IMR-90 (cell line): ENCODE measurements around the gene S100A6. TPM values are rescaled to one million over a fixed set of nuclear protein-coding genes. Genes with fewer than 3 reads are reported as not detected.

Source experiments
- ATAC-seq: fragments of 200-7000 bp; cut with Tn5 transposase; 2 replicates; pipeline ENCODE4 v1.9.1; 2020; ENCODE audit warnings: low read depth, mild to moderate bottlenecking, moderate library complexity
- BruUV-seq: library from RNA; stranded (reverse); fragments of 400-500 nt; replicated peaks from 2 replicates; lab custom pipeline; 2021; lab: Mats Ljungman, UMichigan
- CTCF ChIA-PET: fragments of 300-600 bp; formaldehyde crosslinking; extraction: SDS; loops from one replicate; lab custom pipeline; 2021; ENCODE audit warnings: antibody characterized with exemption; lab: Yijun Ruan, JAX
- POLR2A ChIA-PET: fragments of 300-600 bp; sonication (Branson Sonifier 250); formaldehyde crosslinking; loops from one replicate; lab custom pipeline; 2022; ENCODE audit warnings: antibody characterized with exemption; ENCODE audit not compliant: unreplicated experiment; lab: Charles Lee
- DNase-seq: peaks from one replicate; pipeline ENCODE4 v3.0.0; 2013
- H2AFZ ChIP-seq: replicated peaks from 2 replicates; pipeline ENCODE3; 2013; ENCODE audit warnings: low read length, mild to moderate bottlenecking; ENCODE audit not compliant: poor library complexity
- H2AK5ac ChIP-seq: 2 replicates; pipeline ENCODE4 v1.6.1; 2013; ENCODE audit warnings: low read depth, low read length, inconsistent platforms
- H2AK9ac ChIP-seq: replicated peaks from 2 replicates; pipeline ENCODE3; 2013; ENCODE audit warnings: mild to moderate bottlenecking, low read depth, low read length, moderate library complexity; ENCODE audit not compliant: poor library complexity
- H2BK120ac ChIP-seq: 2 replicates; pipeline ENCODE4 v1.6.1; 2013; ENCODE audit warnings: low read depth, low read length, inconsistent platforms
- H2BK15ac ChIP-seq: 3 replicates; pipeline ENCODE4 v1.6.1; 2013; ENCODE audit warnings: low read depth, low read length, inconsistent platforms
- H2BK20ac ChIP-seq: 2 replicates; pipeline ENCODE4 v1.6.1; 2013; ENCODE audit warnings: low read depth, mild to moderate bottlenecking, inconsistent platforms, low read length, moderate library complexity
- H2BK5ac ChIP-seq: 2 replicates; pipeline ENCODE4 v1.6.1; 2013; ENCODE audit warnings: mild to moderate bottlenecking, low read depth, low read length, inconsistent platforms; ENCODE audit not compliant: poor library complexity, severe bottlenecking
- H3K14ac ChIP-seq: replicated peaks from 2 replicates; pipeline ENCODE4 v1.6.1; 2013; ENCODE audit warnings: low read depth, low read length, inconsistent platforms
- H3K18ac ChIP-seq: 2 replicates; pipeline ENCODE4 v1.6.1; 2013; ENCODE audit warnings: low read depth, low read length, control low read depth
- H3K23ac ChIP-seq: 2 replicates; pipeline ENCODE4 v1.6.1; 2013; ENCODE audit warnings: low read depth, low read length, inconsistent platforms
- H3K27ac ChIP-seq: 2 replicates; pipeline ENCODE4 v1.5.1; 2013; ENCODE audit warnings: mild to moderate bottlenecking, control low read depth, low read length; ENCODE audit not compliant: insufficient read depth
- H3K27me3 ChIP-seq: 2 replicates; pipeline ENCODE4 v1.6.1; 2013; ENCODE audit warnings: low read length; ENCODE audit not compliant: control insufficient read depth, insufficient read depth
- H3K36me3 ChIP-seq: 2 replicates; pipeline ENCODE4 v1.6.1; 2013; ENCODE audit warnings: low read length, mixed read lengths; ENCODE audit not compliant: control insufficient read depth, insufficient read depth
- H3K4ac ChIP-seq: 2 replicates; pipeline ENCODE4 v1.6.1; 2013; ENCODE audit warnings: low read depth, low read length, inconsistent platforms
- H3K4me1 ChIP-seq: 2 replicates; pipeline ENCODE4 v1.6.1; 2013; ENCODE audit warnings: low read length, mixed read lengths; ENCODE audit not compliant: control insufficient read depth, insufficient read depth
- H3K4me2 ChIP-seq: 2 replicates; pipeline ENCODE4 v1.6.1; 2013; ENCODE audit warnings: low read depth, mild to moderate bottlenecking, control low read depth, low read length, moderate library complexity
- H3K4me3 ChIP-seq: 2 replicates; pipeline ENCODE4 v1.5.1; 2013; ENCODE audit warnings: low read depth, mild to moderate bottlenecking, control low read depth, low read length, moderate library complexity; ENCODE audit not compliant: insufficient read depth
- H3K56ac ChIP-seq: 2 replicates; pipeline ENCODE4 v1.6.1; 2013; ENCODE audit warnings: low read length, inconsistent platforms; ENCODE audit not compliant: insufficient read depth; ENCODE audit errors: extremely low read depth
- H3K79me1 ChIP-seq, 2 experiments: 2 replicates each; pipeline ENCODE4 v1.6.1; 2013; ENCODE audit warnings: low read length in 2 of 2, inconsistent platforms in 1 of 2, low read depth in 1 of 2
- H3K9ac ChIP-seq: 2 replicates; pipeline ENCODE4 v1.6.1; 2013; ENCODE audit warnings: low read depth, low read length, control low read depth
- H3K9me1 ChIP-seq: 2 replicates; pipeline ENCODE4 v1.6.1; 2013; ENCODE audit warnings: low read length, inconsistent platforms; ENCODE audit not compliant: insufficient read depth
- H3K9me3 ChIP-seq: 2 replicates; pipeline ENCODE4 v1.6.1; 2013; ENCODE audit warnings: low read length; ENCODE audit not compliant: control insufficient read depth, insufficient read depth
- H4K20me1 ChIP-seq: 2 replicates; pipeline ENCODE4 v1.6.1; 2013; ENCODE audit warnings: low read length, inconsistent platforms; ENCODE audit not compliant: insufficient read depth
- H4K5ac ChIP-seq: 2 replicates; pipeline ENCODE4 v1.6.1; 2013; ENCODE audit warnings: mild to moderate bottlenecking, low read depth, low read length, control low read depth
- H4K8ac ChIP-seq, 2 experiments: 2 replicates each; pipeline ENCODE4 v1.6.1; 2013; ENCODE audit warnings: low read depth in 2 of 2, low read length in 2 of 2, control low read depth in 1 of 2, inconsistent platforms in 1 of 2
- H4K91ac ChIP-seq: 2 replicates; pipeline ENCODE4 v1.6.1; 2013; ENCODE audit warnings: low read depth, low read length, inconsistent platforms; ENCODE audit not compliant: insufficient read depth
- CEBPB ChIP-seq: IDR thresholded peaks from 2 replicates; pipeline ENCODE4 v1.6.1; 2012; ENCODE audit warnings: low read depth, low read length, improper control_type of control experiment
- MAZ ChIP-seq: IDR thresholded peaks from 2 replicates; pipeline ENCODE4 v1.6.1; 2012; ENCODE audit warnings: low read depth, mild to moderate bottlenecking, low read length, improper control_type of control experiment, moderate library complexity, borderline replicate concordance
- WGBS, 2 experiments: methylation state at CpG; one replicate each; pipeline versions ENCODE4 v1.1.5 to v1.1.7; 2013; ENCODE audit warnings: missing lambda C conversion rate in 2 of 2; ENCODE audit not compliant: insufficient read length in 1 of 2; ENCODE audit errors: extremely low coverage in 2 of 2; 5-methylcytosine and 5-hydroxymethylcytosine counted together
- dilution Hi-C: fragments of 300-500 bp; cut with HindIII; formaldehyde crosslinking; loops from one replicate; pipeline ENCODE4 v1.14.3; 2018; ENCODE audit warnings: low sequenced_read_pairs; ENCODE audit not compliant: unreplicated experiment
- in situ Hi-C: fragments of 300-500 bp; cut with MboI; formaldehyde crosslinking; loops from 3 replicates; pipeline ENCODE4 v1.14.3; 2019; ENCODE audit warnings: low sequenced_read_pairs, inconsistent platforms, mixed read lengths
- intact Hi-C: fragments of 100-400 bp; cut with micrococcal nuclease; formaldehyde crosslinking; loops from 2 replicates; pipeline ENCODE4 v1.10.0; 2022
- polyA plus RNA-seq, 3 experiments: library from polyadenylated mRNA; depleted of rRNA; stranded (reverse); fragments of >200 nt; gene quantifications; 2 replicates each; pipeline ENCODE4 v1.2.3, GENCODE V29; 2012; ENCODE audit warnings: low replicate concordance in 1 of 3
- total RNA-seq: library from RNA; depleted of rRNA; stranded (reverse); fragments of >200 nt; gene quantifications from 2 replicates; pipeline ENCODE4 v1.2.3, GENCODE V29; 2012

S100A6 gene
- total and polyA plus RNA-seq, 2 of the 4 experiments (the other 2 are of a cell fraction) = 373 to 1,755 TPM

DNA sequence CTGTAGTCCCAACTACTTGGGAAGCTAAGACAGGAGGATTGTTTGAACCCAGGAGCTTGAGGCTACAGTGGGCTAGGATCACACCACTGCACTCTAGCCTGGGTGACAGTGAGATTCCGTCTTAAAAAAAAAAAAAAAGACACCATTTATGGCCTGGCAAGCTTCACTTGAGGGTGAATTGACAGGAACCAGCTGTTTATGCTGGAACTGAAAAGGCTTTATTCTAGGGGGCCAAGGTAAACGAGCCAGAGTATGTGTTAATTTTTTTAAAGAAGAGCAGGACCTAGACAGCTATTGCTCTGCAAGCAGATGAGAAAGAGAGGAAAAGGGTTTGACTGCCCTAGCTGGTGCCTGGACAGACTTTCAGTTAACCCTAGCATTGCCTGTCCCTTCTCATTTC lies 37.0 kb downstream of the S100A6 start:
- ChIA-PET POLR2A (no interaction called here), CTCF (interaction anchor here (1.4 kb wide), 1 partner anchor 146 kb away, joined by 7 read pairs; no protein-coding TSS in a partner anchor)
- Histone ChIP-seq H3K36me3 (no peaks in the 10 kb centered on the region), H2BK120ac (no peak overlapping the region), H3K4ac (no peak overlapping the region), H4K8ac (no peak overlapping the region), H2BK5ac (no peak overlapping the region), H3K18ac (no peak overlapping the region), H4K20me1 (no peaks in the 10 kb centered on the region), H2AFZ (no peak overlapping the region), H3K9me1 (no peaks in the 10 kb centered on the region), H3K56ac (no peak overlapping the region), H3K4me3 (no peak overlapping the region), H3K4me2 (no peak overlapping the region), H2BK15ac (no peak overlapping the region), H4K5ac (no peak overlapping the region), H3K9me3 (no peaks in the 10 kb centered on the region), H4K91ac (no peak overlapping the region), H2BK20ac (no peak overlapping the region), H3K27me3 (peaks cover 16% of the 10 kb centered on the region), H3K4me1 (no peaks in the 10 kb centered on the region; the same call in 1 of the 2 replicates), H3K27ac (no peak overlapping the region), H2AK5ac (no peak overlapping the region), H3K14ac (no peak overlapping the region), H3K79me1 (no peaks in the 10 kb centered on the region), H3K23ac (no peak overlapping the region), H2AK9ac (no peak overlapping the region), H3K9ac (no peak overlapping the region)
- ATAC-seq = no peak
- intact Hi-C loops (no loop called here), in situ Hi-C loops (no loop called here), dilution Hi-C loops (no loop called here)
- BruUV-seq = no TSS peak
- 0% methylated on average over 1 of the region's 2 CpGs; no CpG with 5 or more reads in 1 of the 2 experiments for WGBS, 2 experiments
- DNase-seq = no peak
- TF ChIP-seq MAZ (no peak), CEBPB (no peak)
